ENCODE measurements around the gene SPEM3. TPM values are rescaled to one million over a fixed set of nuclear protein-coding genes. Genes with fewer than 3 reads are reported as not detected.
A peak's percentile ranks its signal among the peaks of the same experiment; 100 is the strongest.

SPEM3 gene
- total and polyA plus RNA-seq, 2 experiments from 2014 or later: not detected

DNA sequence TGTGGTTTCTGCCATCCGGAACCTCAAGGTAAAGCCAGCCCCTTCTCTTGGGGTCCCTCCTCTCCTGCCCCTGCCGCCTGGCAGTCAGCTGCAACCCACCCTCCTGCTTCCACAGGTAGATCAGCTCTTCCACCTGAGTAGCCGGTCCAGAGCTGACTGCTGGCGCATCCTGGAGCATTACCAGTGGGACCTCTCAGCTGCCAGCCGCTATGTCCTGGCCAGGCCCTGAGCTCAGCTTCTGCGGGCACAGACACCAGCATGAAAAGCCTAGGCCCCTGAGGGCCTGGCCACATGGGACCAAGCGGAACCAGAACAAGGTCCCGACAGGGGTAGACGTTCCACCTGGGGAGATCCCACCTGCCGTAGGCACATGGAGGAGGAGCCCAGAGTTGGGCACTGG lies 39.8 kb upstream of the SPEM3 start:
- Histone ChIP-seq H3K9ac (no peak overlapping the region), H3K79me2 (ENCODE audit: insufficient read depth) (peaks cover 19% of the 10 kb centered on the region), H3K27me3 (replicated peaks; ENCODE audit: insufficient read depth) (no peaks in the 10 kb centered on the region), H2AFZ (no peak overlapping the region), H3K4me3 (no peak overlapping the region), H3K9me2 (ENCODE audit: insufficient read depth) (no peaks in the 10 kb centered on the region), H4K20me1 (ENCODE audit: insufficient read depth) (no peaks in the 10 kb centered on the region), H3F3A (ENCODE audit: insufficient read depth) (no peaks in the 10 kb centered on the region), H3K4me1 (ENCODE audit: insufficient read depth) (no peaks in the 10 kb centered on the region), H3K27ac (no peak overlapping the region), H3K36me3 (ENCODE audit: low read depth) (peaks cover 4% of the 10 kb centered on the region; the same call in 1 of the 2 replicates), H3K9me3 (ENCODE audit: low read depth) (no peaks in the 10 kb centered on the region), H3K4me2 (ENCODE audit: unreplicated experiment) (no peak overlapping the region)
- WGBS, 2 experiments (ENCODE audit: low coverage in 1 of 2, low lambda C conversion rate in 2 of 2, missing lambda C conversion rate in 2 of 2): 94 to 97% methylated on average over 10 of the region's 10 CpGs
- TF ChIP-seq EZH2phosphoT487 (IDR thresholded peaks at IDR 0.05; ENCODE audit: insufficient read depth, low read depth) (no peak), EZH2 (IDR thresholded peaks at IDR 0.05; ENCODE audit: insufficient read depth, poor library complexity, severe bottlenecking) (no peak)
- in situ Hi-C loops (cut with MboI): no loop called here
- no peak for DNase-seq

DNA sequence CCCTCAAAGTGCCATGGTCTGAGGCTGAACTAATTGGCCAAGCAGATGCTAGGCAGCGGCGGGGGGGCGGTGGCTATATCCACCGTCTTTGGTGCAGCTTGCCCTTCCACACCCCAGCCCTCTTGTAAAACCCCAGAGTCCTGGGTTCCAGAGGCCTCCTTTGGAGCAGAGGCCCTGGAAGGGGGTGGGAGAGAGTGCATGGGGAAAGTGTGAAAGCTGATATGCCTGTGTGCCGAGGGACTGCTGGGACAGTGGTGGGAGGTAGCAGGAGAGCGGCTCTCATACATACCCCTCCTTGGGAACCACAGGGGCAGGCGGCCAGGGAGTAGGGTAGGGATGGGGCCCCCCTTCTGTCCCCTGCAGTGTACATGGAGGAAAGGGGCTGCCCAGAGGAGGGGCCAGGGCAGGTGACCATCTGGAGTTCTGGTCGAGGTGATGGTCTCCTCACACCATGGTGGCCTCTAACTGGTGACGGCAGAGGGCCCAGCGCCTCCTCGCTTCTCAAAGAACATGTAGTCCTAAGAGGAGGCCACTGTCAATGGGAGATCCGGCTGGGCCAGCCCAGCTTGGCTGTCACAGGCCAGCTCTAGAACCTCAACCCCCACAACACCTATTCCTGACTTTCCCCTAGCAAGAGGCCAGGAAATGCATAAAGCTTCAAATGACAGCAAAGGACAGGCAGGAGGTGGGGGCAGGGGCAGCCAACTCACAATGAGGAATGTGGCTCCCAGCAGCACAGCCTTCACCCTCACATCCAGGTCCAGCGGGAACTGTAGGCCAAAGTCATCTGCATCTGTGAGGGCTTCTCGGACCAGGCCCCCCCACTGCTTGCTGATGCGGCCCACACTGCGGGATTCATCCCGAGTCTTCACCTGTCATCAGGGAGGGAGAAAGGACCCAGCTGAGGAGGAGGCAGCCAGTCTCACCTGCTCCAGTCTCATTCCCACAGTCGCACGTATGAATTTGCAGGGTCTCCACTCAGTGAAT lies 38.4 kb upstream of the SPEM3 start:
- Histone ChIP-seq H3K9me3 (ENCODE audit: low read depth) (no peaks in the 10 kb centered on the region), H3K4me1 (ENCODE audit: insufficient read depth) (peaks cover 3% of the 10 kb centered on the region; the same call in 1 of the 2 replicates), H2AFZ (no peak overlapping the region), H3K36me3 (ENCODE audit: low read depth) (peaks cover 4% of the 10 kb centered on the region; the same call in 1 of the 2 replicates), H3K4me3 (no peak overlapping the region), H3K9ac (no peak overlapping the region), H3K79me2 (ENCODE audit: insufficient read depth) (peaks cover 22% of the 10 kb centered on the region), H3K4me2 (ENCODE audit: unreplicated experiment) (no peak overlapping the region), H3K27me3 (replicated peaks; ENCODE audit: insufficient read depth) (no peaks in the 10 kb centered on the region), H3F3A (ENCODE audit: insufficient read depth) (no peaks in the 10 kb centered on the region), H4K20me1 (ENCODE audit: insufficient read depth) (no peaks in the 10 kb centered on the region), H3K9me2 (ENCODE audit: insufficient read depth) (no peaks in the 10 kb centered on the region), H3K27ac (no peak overlapping the region)
- 83 to 92% methylated on average over 17 to 19 of the region's 19 CpGs for WGBS, 2 experiments (ENCODE audit: low coverage in 1 of 2, low lambda C conversion rate in 2 of 2, missing lambda C conversion rate in 2 of 2)
- in situ Hi-C loops (cut with MboI): no loop called here
- no peak for TF ChIP-seq EZH2 (IDR thresholded peaks at IDR 0.05; ENCODE audit: insufficient read depth, poor library complexity, severe bottlenecking)
- TF ChIP-seq EZH2phosphoT487 (IDR thresholded peaks at IDR 0.05; ENCODE audit: insufficient read depth, low read depth): no peak
- DNase-seq: no peak

DNA sequence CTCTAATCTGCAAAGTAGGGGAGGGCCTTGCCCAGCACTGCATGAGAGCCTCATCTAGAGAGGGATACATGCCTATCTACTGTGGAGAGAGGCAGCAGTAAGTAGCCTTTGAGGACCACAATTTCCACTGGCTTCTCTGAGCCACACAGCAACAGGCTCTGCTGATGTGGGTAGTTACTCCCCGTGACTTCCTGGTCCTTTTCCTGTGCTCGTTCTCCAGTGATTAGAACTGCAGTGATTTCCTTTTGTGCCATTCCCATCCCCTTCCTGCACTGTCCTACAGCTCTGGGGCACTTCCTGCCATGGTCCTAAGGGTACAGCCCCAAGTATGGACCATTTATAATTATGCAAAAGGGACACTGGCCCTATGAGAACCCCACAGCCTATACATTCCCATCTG lies 37.4 kb upstream of the SPEM3 start:
- no peak for TF ChIP-seq EZH2 (IDR thresholded peaks at IDR 0.05; ENCODE audit: insufficient read depth, poor library complexity, severe bottlenecking)
- no peak for TF ChIP-seq EZH2phosphoT487 (IDR thresholded peaks at IDR 0.05; ENCODE audit: insufficient read depth, low read depth)

DNA sequence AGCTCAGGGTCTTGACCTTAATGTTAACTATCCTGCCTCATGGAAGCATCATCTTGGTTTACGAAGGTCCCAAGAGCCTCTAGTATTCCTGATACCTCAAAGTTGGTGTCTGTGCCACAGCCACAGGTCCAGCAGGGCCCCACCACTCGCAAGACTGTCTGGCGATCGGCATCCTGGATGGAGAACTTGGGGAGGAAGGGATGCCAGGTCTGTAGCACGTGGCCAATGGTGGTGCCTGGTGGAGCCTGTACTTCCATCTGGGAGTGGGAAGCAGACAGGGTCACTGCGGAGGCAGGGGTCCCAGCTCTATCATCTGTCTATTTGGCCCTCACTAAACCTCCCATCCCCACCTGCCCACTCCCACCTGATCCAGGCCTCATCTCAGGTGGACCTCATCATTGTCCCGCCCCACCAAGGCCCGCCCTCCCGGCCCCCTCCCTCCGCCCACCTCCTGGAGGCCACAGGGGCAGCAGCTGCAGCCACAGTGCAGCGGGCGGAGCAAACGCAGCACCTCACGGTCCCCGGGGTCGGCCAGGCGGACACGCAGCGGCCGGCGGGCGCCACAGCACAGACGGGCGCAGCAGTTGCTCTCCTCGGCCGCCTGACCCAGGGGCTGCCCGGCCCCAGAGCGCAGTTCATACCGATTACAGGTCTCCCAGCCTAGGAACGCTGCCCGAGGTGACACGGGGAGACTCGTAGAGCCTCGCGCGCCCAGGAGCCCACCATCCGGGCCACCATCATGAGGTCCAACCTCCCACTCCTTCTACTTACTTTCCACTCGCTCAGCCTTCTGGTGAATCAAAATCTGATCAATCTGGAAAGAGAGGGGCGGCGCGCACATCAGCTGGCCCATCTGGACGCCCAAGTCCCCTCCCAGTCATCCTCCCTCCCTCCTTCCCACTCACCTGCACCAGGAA lies 35.7 kb upstream of the SPEM3 start:
- in situ Hi-C loops (cut with MboI): no loop called here
- Histone ChIP-seq H3K36me3 (ENCODE audit: low read depth) (peaks cover 4% of the 10 kb centered on the region; the same call in 1 of the 2 replicates), H3K9me2 (ENCODE audit: insufficient read depth) (no peaks in the 10 kb centered on the region), H3F3A (ENCODE audit: insufficient read depth) (0 out of 2 replicates have a peak, but pooled peaks cover 6% of the 10 kb centered on the region), H3K9ac (peak overlapping the region; percentile 89), H3K79me2 (ENCODE audit: insufficient read depth) (peaks cover 22% of the 10 kb centered on the region), H3K27me3 (replicated peaks; ENCODE audit: insufficient read depth) (no peaks in the 10 kb centered on the region), H3K27ac (no peak overlapping the region), H4K20me1 (ENCODE audit: insufficient read depth) (no peaks in the 10 kb centered on the region), H3K4me1 (ENCODE audit: insufficient read depth) (peaks cover 4% of the 10 kb centered on the region; the same call in 1 of the 2 replicates), H3K4me2 (ENCODE audit: unreplicated experiment) (peak overlapping the region; percentile 94), H2AFZ (peak overlapping the region; percentile 80), H3K9me3 (ENCODE audit: low read depth) (no peaks in the 10 kb centered on the region), H3K4me3 (peak overlapping the region; percentile 91)
- no peak for DNase-seq
- TF ChIP-seq EZH2 (IDR thresholded peaks at IDR 0.05; ENCODE audit: insufficient read depth, poor library complexity, severe bottlenecking) (no peak), EZH2phosphoT487 (IDR thresholded peaks at IDR 0.05; ENCODE audit: insufficient read depth, low read depth) (no peak)
- WGBS, 2 experiments (ENCODE audit: low coverage in 1 of 2, low lambda C conversion rate in 2 of 2, missing lambda C conversion rate in 2 of 2): 81 to 83% methylated on average over 41 to 42 of the region's 42 CpGs

More for the DNA sequence above, 37.4 kb upstream of the SPEM3 start:
- Histone ChIP-seq H3K4me2 (ENCODE audit: unreplicated experiment) (no peak overlapping the region), H4K20me1 (ENCODE audit: insufficient read depth) (no peaks in the 10 kb centered on the region), H3K36me3 (ENCODE audit: low read depth) (peaks cover 4% of the 10 kb centered on the region; the same call in 1 of the 2 replicates), H3K27ac (no peak overlapping the region), H3K79me2 (ENCODE audit: insufficient read depth) (peaks cover 22% of the 10 kb centered on the region), H3K27me3 (replicated peaks; ENCODE audit: insufficient read depth) (no peaks in the 10 kb centered on the region), H3F3A (ENCODE audit: insufficient read depth) (0 out of 2 replicates have a peak, but pooled peaks cover 6% of the 10 kb centered on the region), H2AFZ (no peak overlapping the region), H3K9me2 (ENCODE audit: insufficient read depth) (no peaks in the 10 kb centered on the region), H3K4me1 (ENCODE audit: insufficient read depth) (peaks cover 4% of the 10 kb centered on the region; the same call in 1 of the 2 replicates), H3K4me3 (no peak overlapping the region), H3K9ac (no peak overlapping the region), H3K9me3 (ENCODE audit: low read depth) (no peaks in the 10 kb centered on the region)
- in situ Hi-C loops (cut with MboI): no loop called here
- 89 to 96% methylated on average over 2 of the region's 2 CpGs for WGBS, 2 experiments (ENCODE audit: low coverage in 1 of 2, low lambda C conversion rate in 2 of 2, missing lambda C conversion rate in 2 of 2)
- DNase-seq: no peak
